Esophagus muscularis mucosa (tissue), 4 donors: ENCODE measurements around the gene FAM32A. TPM values are rescaled to one million over a fixed set of nuclear protein-coding genes. Genes with fewer than 3 reads are reported as not detected.

Experiments
- DNase-seq: peaks from one replicate; pipeline ENCODE4 v3.0.0-alpha.2; 2017; ENCODE audit errors: extremely low spot score
- H3K27ac ChIP-seq, 4 donors: fragments of 200-600 bp; sonication (generic); replicated peaks in 1 of 4; 1 replicate in 3 of 4; 2 replicates in 1 of 4; pipeline ENCODE4 v1.5.1; 2016 to 2019; ENCODE audit warnings: mild to moderate bottlenecking in 1 of 4
- H3K27me3 ChIP-seq, 4 donors: fragments of 200-600 bp; sonication (generic); one replicate each; pipeline versions ENCODE4 v1.5.1 to v1.6.0; 2016 to 2019
- H3K36me3 ChIP-seq, 4 donors: fragments of 200-600 bp; sonication (generic); one replicate each; pipeline ENCODE4 v1.5.1; 2016 to 2019
- H3K4me1 ChIP-seq, 4 donors: fragments of 200-600 bp; sonication (generic); one replicate each; pipeline ENCODE4 v1.5.1; 2016 to 2019
- H3K4me3 ChIP-seq, 4 donors: fragments of 200-600 bp; sonication (generic); 1 replicate in 2 of 4; 2 replicates in 2 of 4; pipeline ENCODE4 v1.5.1; 2016 to 2019; ENCODE audit warnings: mild to moderate bottlenecking in 4 of 4, moderate library complexity in 1 of 4
- H3K9me3 ChIP-seq, 4 donors: fragments of 200-600 bp; sonication (generic); 1 replicate in 3 of 4; 2 replicates in 1 of 4; pipeline ENCODE4 v1.5.1; 2016 to 2019
- EP300 ChIP-seq: sonication (generic); formaldehyde crosslinking; IDR thresholded peaks from one replicate; pipeline ENCODE4 v1.6.1; 2017; ENCODE audit warnings: antibody characterized with exemption
- POLR2A ChIP-seq: fragments of 450-650 bp; IDR thresholded peaks from one replicate; pipeline ENCODE4 v1.6.1; 2017; ENCODE audit warnings: antibody characterized with exemption, moderate library complexity, mild to moderate bottlenecking, low read depth
- POLR2AphosphoS5 ChIP-seq, 2 donors: sonication (generic); formaldehyde crosslinking; IDR thresholded peaks; one replicate each; pipeline ENCODE4 v1.6.1; 2017; ENCODE audit warnings: antibody characterized with exemption in 2 of 2
- WGBS: methylation state at CpG from one replicate; pipeline ENCODE4 v1.1.5; 2018; 5-methylcytosine and 5-hydroxymethylcytosine counted together
- intact Hi-C: fragments of 100-400 bp; cut with DNase I; formaldehyde crosslinking; loops from one replicate; pipeline ENCODE4 v1.15.1; 2023
- total RNA-seq, 4 donors: library from RNA; depleted of rRNA; stranded (reverse); fragments of >200 nt; gene quantifications; one replicate each; pipeline versions ENCODE4 v1.1.0 to v1.2.1, GENCODE V29; 2016
- TF ChIP-seq, protein P1 (sequence below), 3 experiments: fragments of 200-600 bp in 2 of 3; fragments of 450-650 bp in 1 of 3; sonication (generic) in 2 of 3; IDR thresholded peaks; one replicate each; pipeline ENCODE4 v1.5.1; 2017 to 2019; ENCODE audit warnings: antibody characterized with exemption in 3 of 3, mild to moderate bottlenecking in 2 of 3, moderate library complexity in 1 of 3

The FAM32A gene
- total RNA-seq, 4 donors from 2014 or later = 83.5 to 104 (median 103) TPM

GRCh38 chr19:16227837-16228636, 42.8 kb downstream of the FAM32A start:
- H3K4me1 ChIP-seq = no peaks in the 10 kb centered on the region
- WGBS = 87% methylated on average over 7 of the region's 21 CpGs
- H3K27me3 ChIP-seq = no peaks in the 10 kb centered on the region
- H3K9me3 ChIP-seq = no peaks in the 10 kb centered on the region
- peaks cover 81 to 98% (median 96%) of the 10 kb centered on the region in 4 donors for H3K36me3 ChIP-seq
- intact Hi-C loops = no loop called here
- TF ChIP-seq POLR2AphosphoS5 (IDR thresholded peaks at IDR 0.05) (no peak), POLR2A (no peak), EP300 (no peak)
- TF ChIP-seq, protein P1, sequence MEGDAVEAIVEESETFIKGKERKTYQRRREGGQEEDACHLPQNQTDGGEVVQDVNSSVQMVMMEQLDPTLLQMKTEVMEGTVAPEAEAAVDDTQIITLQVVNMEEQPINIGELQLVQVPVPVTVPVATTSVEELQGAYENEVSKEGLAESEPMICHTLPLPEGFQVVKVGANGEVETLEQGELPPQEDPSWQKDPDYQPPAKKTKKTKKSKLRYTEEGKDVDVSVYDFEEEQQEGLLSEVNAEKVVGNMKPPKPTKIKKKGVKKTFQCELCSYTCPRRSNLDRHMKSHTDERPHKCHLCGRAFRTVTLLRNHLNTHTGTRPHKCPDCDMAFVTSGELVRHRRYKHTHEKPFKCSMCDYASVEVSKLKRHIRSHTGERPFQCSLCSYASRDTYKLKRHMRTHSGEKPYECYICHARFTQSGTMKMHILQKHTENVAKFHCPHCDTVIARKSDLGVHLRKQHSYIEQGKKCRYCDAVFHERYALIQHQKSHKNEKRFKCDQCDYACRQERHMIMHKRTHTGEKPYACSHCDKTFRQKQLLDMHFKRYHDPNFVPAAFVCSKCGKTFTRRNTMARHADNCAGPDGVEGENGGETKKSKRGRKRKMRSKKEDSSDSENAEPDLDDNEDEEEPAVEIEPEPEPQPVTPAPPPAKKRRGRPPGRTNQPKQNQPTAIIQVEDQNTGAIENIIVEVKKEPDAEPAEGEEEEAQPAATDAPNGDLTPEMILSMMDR (IDR thresholded peaks at IDR 0.05) = no peak
- DNase-seq = no peak
- no peak overlapping the region for H3K27ac ChIP-seq
- no peak overlapping the region for H3K4me3 ChIP-seq

- Histone ChIP-seq H3K27ac (no peak overlapping the region), H3K36me3 (peaks cover 81 to 98% (median 97%) of the 10 kb centered on the region in 4 donors), H3K4me3 (no peak overlapping the region), H3K4me1 (no peaks in the 10 kb centered on the region), H3K27me3 (no peaks in the 10 kb centered on the region), H3K9me3 (no peaks in the 10 kb centered on the region)
- TF ChIP-seq POLR2AphosphoS5 (IDR thresholded peaks at IDR 0.05) = no peak
- TF ChIP-seq, protein P1 (IDR thresholded peaks at IDR 0.05) = no peak
- no peak for TF ChIP-seq POLR2A
- no peak for DNase-seq
- intact Hi-C loops = no loop called here
- 89% methylated on average over 20 of the region's 21 CpGs for WGBS
These were observed 43.6 kb downstream of the FAM32A start for GRCh38 chr19:16228637-16229321.

DNA sequence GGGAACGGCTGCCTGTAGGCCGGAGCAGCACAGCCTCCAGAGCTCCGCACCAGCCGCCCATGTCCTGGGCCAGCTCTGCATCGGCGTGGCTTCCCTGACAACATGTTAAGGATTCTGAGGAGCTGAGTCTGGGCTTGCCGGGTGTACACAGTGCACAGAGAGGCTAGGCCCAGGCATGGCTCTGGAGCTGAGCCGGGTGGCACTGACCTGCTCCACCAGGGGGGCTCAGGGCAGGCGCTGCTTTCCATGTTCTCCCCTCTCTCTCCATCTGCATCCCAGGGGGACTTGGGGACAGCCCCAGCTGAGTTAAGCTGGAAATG, 44.1 kb downstream of the FAM32A start:
- intact Hi-C loops = no loop called here
- Histone ChIP-seq H3K9me3 (no peaks in the 10 kb centered on the region), H3K36me3 (peaks cover 79 to 98% (median 97%) of the 10 kb centered on the region in 4 donors), H3K27me3 (no peaks in the 10 kb centered on the region), H3K4me1 (no peaks in the 10 kb centered on the region), H3K4me3 (no peak overlapping the region), H3K27ac (no peak overlapping the region)
- no peak for DNase-seq
- WGBS = 100% methylated on average over 3 of the region's 9 CpGs
- no peak for TF ChIP-seq EP300
- TF ChIP-seq, protein P1 (IDR thresholded peaks at IDR 0.05) = no peak
- TF ChIP-seq POLR2AphosphoS5 (IDR thresholded peaks at IDR 0.05) = no peak
- TF ChIP-seq POLR2A = no peak

DNA sequence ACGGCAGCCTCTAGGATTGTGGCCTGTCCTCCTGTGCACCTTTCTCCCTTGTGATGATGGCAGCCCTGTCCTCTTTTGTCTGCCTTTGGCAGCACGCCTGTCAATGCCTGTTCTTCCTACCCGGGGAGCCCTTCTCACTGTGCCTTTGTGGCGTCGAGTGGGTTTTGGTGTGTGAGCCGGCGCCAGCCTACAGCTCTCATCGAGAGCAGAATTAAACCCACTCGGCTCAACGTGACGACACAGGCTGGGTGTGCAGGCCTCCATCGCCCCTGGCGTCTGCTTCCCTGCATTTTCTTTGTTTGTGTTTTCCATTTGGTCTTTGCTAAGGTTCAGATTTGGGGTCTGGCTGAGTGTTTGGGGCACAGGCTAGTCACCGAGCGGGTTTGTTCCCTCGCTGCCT, 46.9 kb downstream of the FAM32A start:
- no peaks in the 10 kb centered on the region for H3K9me3 ChIP-seq
- peaks cover 70 to 96% (median 91%) of the 10 kb centered on the region in 4 donors for H3K36me3 ChIP-seq
- WGBS = 96% methylated on average over 16 of the region's 16 CpGs
- TF ChIP-seq POLR2A (no peak), POLR2AphosphoS5 (IDR thresholded peaks at IDR 0.05) (no peak), EP300 (no peak)
- TF ChIP-seq, protein P1 (IDR thresholded peaks at IDR 0.05) = no peak
- H3K27ac ChIP-seq = no peak overlapping the region
- H3K4me1 ChIP-seq = no peaks in the 10 kb centered on the region
- H3K27me3 ChIP-seq = no peaks in the 10 kb centered on the region
- no peak for DNase-seq
- intact Hi-C loops = no loop called here
- H3K4me3 ChIP-seq = no peak overlapping the region
